Activated T-cell treated with anti-CD3 and anti-CD28 coated beads, Interleukin-2, amount 50 U/mL, for 4 hours (primary cell): Measurements from ENCODE around the gene ERMN. TPM values are rescaled to one million over a fixed set of nuclear protein-coding genes. Genes with fewer than 3 reads are reported as not detected.

ENCODE experiments used
- ATAC-seq, 2 donors: fragments of 200-7000 bp; cut with Tn5 transposase; one replicate each; pipeline ENCODE4 v1.10.0; 2021
- DNase-seq: peaks from one replicate; pipeline ENCODE4 v3.0.0-alpha.2; 2020
- H3K27me3 Mint-ChIP-seq: one replicate; pipeline ENCODE4 v1.8.0; 2021; ENCODE audit warnings: low read depth, mixed read lengths
- H3K36me3 Mint-ChIP-seq: one replicate; pipeline ENCODE4 v1.8.0; 2022; ENCODE audit warnings: mixed read lengths; ENCODE audit not compliant: insufficient read depth
- H3K4me1 Mint-ChIP-seq: one replicate; pipeline ENCODE4 v1.8.0; 2021; ENCODE audit warnings: low read depth, mixed read lengths
- H3K4me3 Mint-ChIP-seq: one replicate; pipeline ENCODE4 v1.8.0; 2021; ENCODE audit warnings: mild to moderate bottlenecking, moderate library complexity, mixed read lengths
- H3K9me3 Mint-ChIP-seq: one replicate; pipeline ENCODE4 v1.8.0; 2021; ENCODE audit warnings: mixed read lengths
- total RNA-seq, 3 donors: library from RNA; stranded (reverse); gene quantifications; one replicate each; pipeline ENCODE4 v1.2.1, GENCODE V29; 2021

ERMN gene
- total RNA-seq, 3 donors from 2014 or later: 0.63 to 1.3 (median 0.81) TPM

GRCh38 chr2:157339965-157340655 is 14.5 kb upstream of the ERMN start:
- no peaks in the 10 kb centered on the region for H3K27me3 Mint-ChIP-seq
- DNase-seq (no peak), ATAC-seq (no peak)
- peaks cover 37% of the 10 kb centered on the region for H3K9me3 Mint-ChIP-seq
- H3K4me3 Mint-ChIP-seq: no peak overlapping the region
- peaks cover 38% of the 10 kb centered on the region for H3K4me1 Mint-ChIP-seq
- H3K36me3 Mint-ChIP-seq: peaks cover 44% of the 10 kb centered on the region

DNA sequence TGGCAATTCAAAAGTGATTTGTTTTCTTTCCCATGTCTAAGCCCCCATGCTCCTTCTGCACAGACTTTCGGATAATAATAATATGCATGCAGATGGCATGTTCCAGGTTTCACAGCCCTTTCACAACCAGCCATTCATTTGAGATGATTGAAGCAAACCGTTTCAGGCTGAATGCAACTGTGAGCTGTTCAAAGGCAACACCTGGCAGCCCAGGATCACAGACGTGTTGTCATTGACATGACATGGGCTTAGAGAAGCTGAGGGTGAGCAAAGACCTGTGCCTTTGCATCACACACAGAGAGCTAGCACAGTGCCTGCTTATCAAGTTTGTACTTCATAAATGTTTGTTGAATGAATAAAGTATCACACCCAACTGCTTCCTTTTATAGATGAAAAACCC is 12.4 kb upstream of the ERMN start:
- no peaks in the 10 kb centered on the region for H3K27me3 Mint-ChIP-seq
- peaks cover 24% of the 10 kb centered on the region for H3K36me3 Mint-ChIP-seq
- ATAC-seq (no peak), DNase-seq (no peak)
- H3K9me3 Mint-ChIP-seq: peaks cover 16% of the 10 kb centered on the region
- peaks cover 58% of the 10 kb centered on the region for H3K4me1 Mint-ChIP-seq
- H3K4me3 Mint-ChIP-seq: no peak overlapping the region

- peak; percentile 39 for DNase-seq
- ATAC-seq: no peak
- Mint-ChIP-seq H3K9me3 (peaks cover 4% of the 10 kb centered on the region), H3K27me3 (no peaks in the 10 kb centered on the region), H3K36me3 (peaks cover 8% of the 10 kb centered on the region), H3K4me3 (peak overlapping the region; percentile 37), H3K4me1 (peaks cover 74% of the 10 kb centered on the region)
Measured at GRCh38 chr2:157336137-157337010, 10.8 kb upstream of the ERMN start.

- Mint-ChIP-seq H3K27me3 (no peaks in the 10 kb centered on the region), H3K36me3 (peaks cover 4% of the 10 kb centered on the region), H3K9me3 (peaks cover 4% of the 10 kb centered on the region), H3K4me1 (peaks cover 84% of the 10 kb centered on the region), H3K4me3 (peak overlapping the region; percentile 9)
- ATAC-seq (peak; percentile 15 to 24), DNase-seq (no peak)
Measured at GRCh38 chr2:157334797-157335196, 9.2 kb upstream of the ERMN start.

GRCh38 chr2:157334335-157334734 is 8.7 kb upstream of the ERMN start:
- no peak for DNase-seq
- no peak for ATAC-seq
- no peaks in the 10 kb centered on the region for H3K27me3 Mint-ChIP-seq
- peaks cover 81% of the 10 kb centered on the region for H3K4me1 Mint-ChIP-seq
- H3K36me3 Mint-ChIP-seq: peaks cover 4% of the 10 kb centered on the region
- peak overlapping the region; percentile 25 for H3K4me3 Mint-ChIP-seq
- H3K9me3 Mint-ChIP-seq: peaks cover 4% of the 10 kb centered on the region

- DNase-seq (no peak), ATAC-seq (peak; percentile 75 to 76)
- Mint-ChIP-seq H3K27me3 (no peaks in the 10 kb centered on the region), H3K36me3 (peaks cover 2% of the 10 kb centered on the region), H3K4me1 (peaks cover 83% of the 10 kb centered on the region), H3K9me3 (peaks cover 4% of the 10 kb centered on the region), H3K4me3 (no peak overlapping the region)
Measured at GRCh38 chr2:157333304-157334047, 7.9 kb upstream of the ERMN start.

- ATAC-seq: no peak
- DNase-seq: no peak
- Mint-ChIP-seq H3K27me3 (no peaks in the 10 kb centered on the region), H3K36me3 (peaks cover 5% of the 10 kb centered on the region), H3K4me3 (no peak overlapping the region), H3K4me1 (peaks cover 66% of the 10 kb centered on the region), H3K9me3 (peaks cover 4% of the 10 kb centered on the region)
Measured at GRCh38 chr2:157329524-157329923, 3.9 kb upstream of the ERMN start.

- peak; percentile 93 for DNase-seq
- peak; percentile 91 to 93 for ATAC-seq
- peaks cover 50% of the 10 kb centered on the region for H3K4me1 Mint-ChIP-seq
Measured at GRCh38 chr2:157327621-157328500, 2.2 kb upstream of the ERMN start.

GRCh38 chr2:157327200-157327599 is 1.6 kb upstream of the ERMN start:
- Mint-ChIP-seq H3K4me1 (peaks cover 43% of the 10 kb centered on the region), H3K4me3 (peak overlapping the region; percentile 9), H3K9me3 (no peaks in the 10 kb centered on the region), H3K27me3 (no peaks in the 10 kb centered on the region), H3K36me3 (peaks cover 13% of the 10 kb centered on the region)
- DNase-seq: no peak
- ATAC-seq: peak in 1 of 2 donors; percentile 14

More at GRCh38 chr2:157327621-157328500, 2.2 kb upstream of the ERMN start:
- H3K4me3 Mint-ChIP-seq: peak overlapping the region; percentile 47
- peaks cover 2% of the 10 kb centered on the region for H3K9me3 Mint-ChIP-seq
- peaks cover 10% of the 10 kb centered on the region for H3K36me3 Mint-ChIP-seq
- H3K27me3 Mint-ChIP-seq: no peaks in the 10 kb centered on the region

DNA sequence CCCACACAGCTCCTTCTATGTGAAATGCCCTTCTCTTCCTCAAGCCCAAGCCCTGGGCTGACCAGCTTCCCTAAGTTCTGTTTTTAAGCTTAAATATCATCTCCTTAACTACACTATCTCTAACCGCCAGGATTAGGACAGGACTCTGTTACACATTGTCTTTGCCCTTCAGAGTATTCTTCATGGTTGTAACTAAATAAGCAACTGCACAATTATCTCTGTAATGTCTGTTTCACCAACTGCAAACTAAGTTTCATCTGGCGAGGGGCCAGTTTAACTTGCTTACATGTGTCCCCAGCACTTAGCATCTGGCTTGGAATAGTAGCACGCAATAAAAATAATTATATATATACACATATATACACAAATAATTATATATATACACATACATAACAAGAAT is 1.1 kb upstream of the ERMN start:
- no peaks in the 10 kb centered on the region for H3K27me3 Mint-ChIP-seq
- H3K4me1 Mint-ChIP-seq: peaks cover 38% of the 10 kb centered on the region
- no peaks in the 10 kb centered on the region for H3K9me3 Mint-ChIP-seq
- H3K4me3 Mint-ChIP-seq: no peak overlapping the region
- no peak for DNase-seq
- H3K36me3 Mint-ChIP-seq: peaks cover 14% of the 10 kb centered on the region
- no peak for ATAC-seq

DNA sequence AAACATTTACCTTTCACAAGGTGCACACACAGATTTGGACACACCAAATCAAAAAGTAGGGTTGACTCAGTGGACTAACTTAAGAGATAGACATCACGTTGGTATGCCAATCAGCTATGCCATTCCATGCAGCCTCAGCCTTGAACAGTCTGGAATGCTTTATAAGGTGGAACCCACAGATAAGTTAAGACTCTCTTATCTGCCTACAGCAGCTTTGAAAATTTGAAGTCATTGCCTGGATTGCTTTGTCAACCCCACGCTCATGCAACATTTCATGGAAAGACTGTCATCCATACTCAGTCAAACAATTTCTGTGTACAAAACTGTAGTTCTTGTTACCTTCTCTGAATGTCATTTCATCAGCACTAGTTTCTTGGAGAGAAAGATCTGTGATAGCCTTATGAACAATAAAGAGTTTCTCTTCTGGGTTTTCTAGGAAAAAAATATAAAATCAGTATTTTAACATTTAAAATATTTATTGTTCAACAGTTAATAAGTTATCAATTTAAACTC is 1.2 kb downstream of the ERMN start:
- Mint-ChIP-seq H3K36me3 (peaks cover 20% of the 10 kb centered on the region), H3K4me3 (no peak overlapping the region), H3K9me3 (no peaks in the 10 kb centered on the region), H3K27me3 (no peaks in the 10 kb centered on the region), H3K4me1 (peaks cover 25% of the 10 kb centered on the region)
- ATAC-seq (no peak), DNase-seq (no peak)

DNA sequence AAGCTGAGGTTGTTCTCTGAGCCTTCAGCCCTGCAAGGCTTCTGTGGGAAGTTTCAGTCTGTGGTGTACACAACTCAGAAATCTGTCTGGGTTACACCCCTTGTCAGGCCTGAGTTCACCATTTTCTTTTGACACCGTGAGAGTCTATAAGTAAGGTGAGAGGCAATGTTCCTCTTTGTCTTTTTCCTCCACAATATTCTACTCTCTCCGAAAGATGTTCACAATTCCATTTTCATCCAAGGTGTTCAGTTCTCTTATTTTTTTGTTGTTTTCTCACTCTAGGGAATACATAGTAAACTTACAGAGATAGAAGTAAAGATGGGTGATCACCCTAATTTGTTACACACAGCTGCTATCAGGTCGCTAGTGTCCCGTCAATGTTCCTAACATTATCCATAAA is 3.2 kb downstream of the ERMN start:
- H3K27me3 Mint-ChIP-seq: no peaks in the 10 kb centered on the region
- peaks cover 11% of the 10 kb centered on the region for H3K4me1 Mint-ChIP-seq
- H3K9me3 Mint-ChIP-seq: no peaks in the 10 kb centered on the region
- H3K4me3 Mint-ChIP-seq: no peak overlapping the region
- ATAC-seq (no peak), DNase-seq (no peak)
- peaks cover 20% of the 10 kb centered on the region for H3K36me3 Mint-ChIP-seq

DNA sequence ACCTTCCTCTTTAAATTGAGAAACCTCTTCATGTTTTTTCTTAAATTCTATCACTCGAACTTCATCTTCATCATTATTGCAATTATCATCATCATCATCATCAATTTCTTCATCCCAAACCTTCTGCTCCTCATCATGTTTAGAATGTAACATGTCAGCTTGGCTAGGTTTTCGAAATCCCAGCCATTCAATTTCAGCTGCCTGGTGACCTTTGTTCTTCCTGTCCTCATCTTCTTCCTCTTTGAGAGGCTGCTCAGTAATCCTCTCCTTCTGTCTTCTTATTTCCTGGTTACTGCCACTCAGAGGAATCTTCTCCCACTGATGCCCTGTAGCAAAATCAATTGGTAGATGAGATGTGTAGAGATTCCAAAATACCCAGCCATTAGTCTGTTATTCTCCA is 4.2 kb downstream of the ERMN start:
- peaks cover 20% of the 10 kb centered on the region for H3K36me3 Mint-ChIP-seq
- no peaks in the 10 kb centered on the region for H3K27me3 Mint-ChIP-seq
- DNase-seq (no peak), ATAC-seq (no peak)
- H3K9me3 Mint-ChIP-seq: no peaks in the 10 kb centered on the region
- H3K4me1 Mint-ChIP-seq: peaks cover 4% of the 10 kb centered on the region
- H3K4me3 Mint-ChIP-seq: no peak overlapping the region
